K562 (cell line): Measurements from ENCODE around the gene TMEM150A. TPM values are rescaled to one million over a fixed set of nuclear protein-coding genes. Genes with fewer than 3 reads are reported as not detected.
A peak's percentile ranks its signal among the peaks of the same experiment; 100 is the strongest.

Experiments
- ATAC-seq: fragments of 200-7000 bp; cut with Tn5 transposase; 3 replicates; pipeline ENCODE4 v1.9.1; 2020; ENCODE audit warnings: moderate library complexity
- BruUV-seq: library from RNA; stranded (reverse); fragments of 400-500 nt; replicated peaks from 2 replicates; lab custom pipeline; 2021; lab: Mats Ljungman, UMichigan
- CTCF ChIA-PET: fragments of 300-600 bp; formaldehyde crosslinking; extraction: SDS; loops from one replicate; lab custom pipeline; 2021; ENCODE audit warnings: low intra/inter-chr PET ratio; lab: Yijun Ruan, JAX
- POLR2A ChIA-PET: fragments of 300-600, 350-650 bp; sonication (Branson Sonifier 250); formaldehyde crosslinking; extraction: SDS; loops from one replicate; lab custom pipeline; 2021; ENCODE audit warnings: antibody characterized with exemption, inconsistent platforms; lab: Yijun Ruan, JAX
- DNase-seq, 4 experiments: peaks; one replicate each; pipeline versions ENCODE4 v3.0.0 to v3.0.0-alpha.2; 2011 to 2018; ENCODE audit warnings: low spot score in 3 of 4, mixed read lengths in 3 of 4; ENCODE audit errors: extremely low read depth in 1 of 4
- FAIRE-seq: peaks from 2 replicates; lab custom pipeline; 2011; peaks lifted over from hg19 to GRCh38; lab: Jason Lieb, UNC
- H2AFZ ChIP-seq: 2 replicates; pipeline ENCODE4 v1.6.0; 2011; ENCODE audit warnings: low read depth, low read length, control low read depth, inconsistent platforms
- H3K27ac ChIP-seq: fragments of 200-600 bp; 3 replicates; pipeline ENCODE4 v1.8.0; 2011; ENCODE audit warnings: low read depth, mild to moderate bottlenecking, control low read depth, inconsistent platforms, low read length, moderate library complexity, mixed read lengths; ENCODE audit errors: extremely low read depth
- H3K27me3 ChIP-seq, 2 experiments: fragments of 300-600 bp in 1 of 2; 2 replicates in 1 of 2; 3 replicates in 1 of 2; pipeline versions ENCODE4 v1.6.0 to v1.8.0; 2011; ENCODE audit warnings: inconsistent platforms in 2 of 2, low read length in 2 of 2, mild to moderate bottlenecking in 1 of 2, mixed read lengths in 1 of 2, moderate library complexity in 1 of 2; ENCODE audit not compliant: control insufficient read depth in 2 of 2, insufficient read depth in 2 of 2
- H3K36me3 ChIP-seq: fragments of 300-600 bp; 3 replicates; pipeline ENCODE4 v1.8.0; 2011; ENCODE audit warnings: mild to moderate bottlenecking, low read length, inconsistent platforms; ENCODE audit not compliant: control insufficient read depth, insufficient read depth
- H3K4me1 ChIP-seq, 2 experiments: fragments of 200-600 bp in 1 of 2; replicated peaks in 1 of 2; 2 replicates in 1 of 2; 3 replicates in 1 of 2; pipeline versions ENCODE4 v1.5.1 to v1.8.0; 2011; ENCODE audit warnings: inconsistent platforms in 2 of 2, low read length in 2 of 2, mild to moderate bottlenecking in 1 of 2, mixed read lengths in 1 of 2, moderate library complexity in 1 of 2; ENCODE audit not compliant: control insufficient read depth in 2 of 2, insufficient read depth in 2 of 2
- H3K4me2 ChIP-seq: 2 replicates; pipeline ENCODE4 v1.6.1; 2011; ENCODE audit warnings: low read length, control low read depth, inconsistent platforms, mixed read lengths; ENCODE audit not compliant: insufficient read depth
- H3K4me3 ChIP-seq: fragments of 200-600 bp; sonication (generic), shearing (Covaris generic); 2 replicates; pipeline ENCODE4 v1.5.1; 2016; ENCODE audit warnings: control low read depth, inconsistent platforms
- H3K79me2 ChIP-seq: fragments of 200-600 bp; 3 replicates; pipeline ENCODE4 v1.8.0; 2011; ENCODE audit warnings: low read length, inconsistent platforms; ENCODE audit not compliant: control insufficient read depth, insufficient read depth
- H3K9ac ChIP-seq, 2 experiments: 2 replicates each; pipeline versions ENCODE4 v1.6.0 to v1.6.1; 2011; ENCODE audit warnings: low read depth in 2 of 2, low read length in 2 of 2, control low read depth in 1 of 2, inconsistent platforms in 1 of 2, mild to moderate bottlenecking in 1 of 2, mixed read lengths in 1 of 2; ENCODE audit not compliant: insufficient read depth in 1 of 2
- H3K9me1 ChIP-seq: one replicate; pipeline ENCODE4 v1.6.0; 2011; ENCODE audit warnings: inconsistent platforms, mild to moderate bottlenecking, low read length, moderate library complexity; ENCODE audit not compliant: control insufficient read depth, insufficient read depth
- H3K9me3 ChIP-seq: replicated peaks from 2 replicates; pipeline ENCODE4 v1.5.1; 2011; ENCODE audit warnings: low read depth, low read length, inconsistent platforms; ENCODE audit not compliant: control insufficient read depth, insufficient read depth
- H4K20me1 ChIP-seq: replicated peaks from 2 replicates; pipeline ENCODE4 v1.6.1; 2011; ENCODE audit warnings: low read length, inconsistent platforms, mixed read lengths; ENCODE audit not compliant: control insufficient read depth, insufficient read depth
- CBFB ChIP-seq: sonication (generic); formaldehyde crosslinking; IDR thresholded peaks from 2 replicates; pipeline ENCODE4 v1.4.0; 2020; ENCODE audit warnings: mild to moderate bottlenecking, missing genetic modification reagents
- EGR1 ChIP-seq: fragments of 450-650 bp; conservative IDR thresholded peaks from 2 replicates; pipeline ENCODE4 v1.6.1; 2017; ENCODE audit warnings: mild to moderate bottlenecking
- FOXP1 ChIP-seq: sonication (generic); formaldehyde crosslinking; IDR thresholded peaks from 2 replicates; pipeline ENCODE4 v1.8.0; 2022; ENCODE audit warnings: mild to moderate bottlenecking, missing genetic modification reagents
- MCM5 ChIP-seq: fragments of 450-650 bp; IDR thresholded peaks from 2 replicates; pipeline ENCODE4 v1.6.1; 2016; ENCODE audit warnings: low read depth
- PHF20 ChIP-seq: fragments of 450-650 bp; IDR thresholded peaks from 2 replicates; pipeline ENCODE4 v1.6.1; 2018; ENCODE audit not compliant: partially characterized antibody
- POU5F1 ChIP-seq: fragments of 150-350 bp; IDR thresholded peaks from 2 replicates; pipeline ENCODE4 v1.6.1; 2014; ENCODE audit warnings: borderline replicate concordance, low read length, low read depth, mild to moderate bottlenecking; ENCODE audit not compliant: partially characterized antibody
- ZNF12 ChIP-seq: sonication (generic); formaldehyde crosslinking; IDR thresholded peaks from 2 replicates; pipeline ENCODE4 v1.4.0; 2020; ENCODE audit warnings: mild to moderate bottlenecking, missing genetic modification reagents
- WGBS: fragments of 100-300 bp; shearing (Covaris generic); methylation state at CpG from one replicate; pipeline ENCODE4 v1.1.6; 2016; ENCODE audit warnings: low coverage, mixed read lengths; ENCODE audit not compliant: insufficient coverage; ENCODE audit errors: missing lambda C conversion rate; 5-methylcytosine and 5-hydroxymethylcytosine counted together
- in situ Hi-C: fragments of 300-500 bp; cut with MboI; formaldehyde crosslinking; loops from 4 replicates; pipeline ENCODE4 v1.15.0; 2018; ENCODE audit warnings: inconsistent platforms, mixed read lengths
- intact Hi-C: fragments of 100-400 bp; cut with micrococcal nuclease; formaldehyde crosslinking; loops from 2 replicates; pipeline ENCODE4 v1.14.2; 2022
- polyA plus RNA-seq, 8 experiments: library from polyadenylated mRNA; depleted of rRNA in 4 of 8; stranded (reverse) in 5 of 8; unstranded in 3 of 8; fragments of >200 nt; fragmentation: Nextera tagmentation in 2 of 8; fragmentation: Illumina TruSeq in 1 of 8; extraction: Ambion mirVana in 2 of 8; extraction: Trizol in 1 of 8; gene quantifications; 2 replicates each; pipeline versions ENCODE4 v1.2.1 to v1.2.3, GENCODE V29; 2011 to 2014; ENCODE audit warnings: inconsistent platforms in 1 of 8, missing spikeins in 1 of 8
- total RNA-seq, 7 experiments: library from RNA; depleted of rRNA in 6 of 7; stranded (reverse); fragments of >200 nt in 6 of 7; fragmentation: Illumina TruSeq in 2 of 7; extraction: Trizol in 2 of 7; gene quantifications; 2 replicates each; pipeline versions ENCODE4 v1.2.1 to v1.2.3, GENCODE V29; 2011 to 2021; ENCODE audit warnings: low replicate concordance in 1 of 7
- TF ChIP-seq, protein P1 (sequence below), 2 experiments: fragments of 450-650 bp; formaldehyde crosslinking in 1 of 2; IDR thresholded peaks; 2 replicates each; pipeline versions ENCODE4 v1.4.0 to v1.6.1; 2014 to 2020; ENCODE audit warnings: mild to moderate bottlenecking in 2 of 2, borderline replicate concordance in 1 of 2, low read depth in 1 of 2
- TF ChIP-seq, protein P2 (sequence below): sonication (generic); formaldehyde crosslinking; IDR thresholded peaks from 2 replicates; pipeline ENCODE4 v1.8.0; 2022; ENCODE audit warnings: missing genetic modification reagents, mild to moderate bottlenecking, moderate library complexity, borderline replicate concordance
- TF ChIP-seq, protein P3 (sequence below): fragments of 250-450 bp; sonication (Bioruptor Pico); IDR thresholded peaks from 2 replicates; pipeline ENCODE4 v1.5.0; 2021

TMEM150A gene
- total and polyA plus RNA-seq, 9 of the 15 experiments (the other 6 are each of a cell fraction or from before 2014, with no cell fraction given): 3.9 to 17.1 (median 8.4) TPM

DNA sequence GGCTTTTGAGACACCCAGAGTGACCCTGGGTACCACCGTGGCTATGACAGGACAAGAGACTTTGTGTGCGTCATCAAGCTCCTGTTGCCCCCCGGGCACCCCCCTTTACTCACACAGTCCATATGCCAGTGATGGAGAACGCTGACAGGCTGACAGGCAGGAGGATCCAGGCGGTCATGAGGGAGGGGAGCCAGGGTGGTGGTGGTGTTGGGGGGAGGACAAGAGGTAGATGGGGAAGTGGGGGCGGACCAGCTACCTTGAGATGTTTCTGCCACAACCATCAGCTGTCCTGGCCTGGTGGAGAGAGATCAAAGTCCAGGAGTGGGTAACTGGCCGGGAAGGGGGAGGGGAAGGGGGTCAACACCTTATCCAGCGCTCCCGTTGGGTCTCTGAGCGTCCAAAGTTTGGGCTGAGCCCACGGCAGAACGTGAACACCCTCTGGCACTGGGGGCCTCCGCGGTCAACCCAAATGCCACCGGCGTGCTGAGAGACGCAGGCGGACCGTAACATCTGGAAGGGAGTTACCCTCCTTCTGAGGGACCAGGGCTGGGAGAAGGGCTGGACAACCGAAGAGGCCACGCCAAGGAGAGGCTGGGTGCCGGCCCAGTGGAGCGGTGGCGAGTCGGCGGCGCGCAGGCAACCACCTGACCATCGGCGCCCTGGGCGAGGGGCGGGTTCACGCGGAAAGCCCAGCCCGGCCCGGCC, 575 bp downstream of the TMEM150A start:
- H3K27ac ChIP-seq: peak overlapping the region; percentile 27; the same call in 1 of the 3 replicates
- TF ChIP-seq CBFB (CRISPR knock-in tag) (0 out of 2 replicates have a peak, but pooled peaks have one; percentile 38), FOXP1 (no peak), ZNF12 (CRISPR knock-in tag) (0 out of 2 replicates have a peak, but pooled peaks have one; percentile 57), MCM5 (no peak), PHF20 (peak; percentile 17), POU5F1 (no peak), EGR1 (0 out of 2 replicates have a peak, but pooled peaks have one; percentile 15)
- TF ChIP-seq, protein P1, sequence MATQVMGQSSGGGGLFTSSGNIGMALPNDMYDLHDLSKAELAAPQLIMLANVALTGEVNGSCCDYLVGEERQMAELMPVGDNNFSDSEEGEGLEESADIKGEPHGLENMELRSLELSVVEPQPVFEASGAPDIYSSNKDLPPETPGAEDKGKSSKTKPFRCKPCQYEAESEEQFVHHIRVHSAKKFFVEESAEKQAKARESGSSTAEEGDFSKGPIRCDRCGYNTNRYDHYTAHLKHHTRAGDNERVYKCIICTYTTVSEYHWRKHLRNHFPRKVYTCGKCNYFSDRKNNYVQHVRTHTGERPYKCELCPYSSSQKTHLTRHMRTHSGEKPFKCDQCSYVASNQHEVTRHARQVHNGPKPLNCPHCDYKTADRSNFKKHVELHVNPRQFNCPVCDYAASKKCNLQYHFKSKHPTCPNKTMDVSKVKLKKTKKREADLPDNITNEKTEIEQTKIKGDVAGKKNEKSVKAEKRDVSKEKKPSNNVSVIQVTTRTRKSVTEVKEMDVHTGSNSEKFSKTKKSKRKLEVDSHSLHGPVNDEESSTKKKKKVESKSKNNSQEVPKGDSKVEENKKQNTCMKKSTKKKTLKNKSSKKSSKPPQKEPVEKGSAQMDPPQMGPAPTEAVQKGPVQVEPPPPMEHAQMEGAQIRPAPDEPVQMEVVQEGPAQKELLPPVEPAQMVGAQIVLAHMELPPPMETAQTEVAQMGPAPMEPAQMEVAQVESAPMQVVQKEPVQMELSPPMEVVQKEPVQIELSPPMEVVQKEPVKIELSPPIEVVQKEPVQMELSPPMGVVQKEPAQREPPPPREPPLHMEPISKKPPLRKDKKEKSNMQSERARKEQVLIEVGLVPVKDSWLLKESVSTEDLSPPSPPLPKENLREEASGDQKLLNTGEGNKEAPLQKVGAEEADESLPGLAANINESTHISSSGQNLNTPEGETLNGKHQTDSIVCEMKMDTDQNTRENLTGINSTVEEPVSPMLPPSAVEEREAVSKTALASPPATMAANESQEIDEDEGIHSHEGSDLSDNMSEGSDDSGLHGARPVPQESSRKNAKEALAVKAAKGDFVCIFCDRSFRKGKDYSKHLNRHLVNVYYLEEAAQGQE (IDR thresholded peaks at IDR 0.05; ENCODE audit: borderline replicate concordance): no peak
- TF ChIP-seq, protein P1 (CRISPR knock-in tag; IDR thresholded peaks at IDR 0.05; ENCODE audit: low read depth): 0 out of 2 replicates have a peak, but pooled peaks have one; percentile 52
- TF ChIP-seq, protein P2, sequence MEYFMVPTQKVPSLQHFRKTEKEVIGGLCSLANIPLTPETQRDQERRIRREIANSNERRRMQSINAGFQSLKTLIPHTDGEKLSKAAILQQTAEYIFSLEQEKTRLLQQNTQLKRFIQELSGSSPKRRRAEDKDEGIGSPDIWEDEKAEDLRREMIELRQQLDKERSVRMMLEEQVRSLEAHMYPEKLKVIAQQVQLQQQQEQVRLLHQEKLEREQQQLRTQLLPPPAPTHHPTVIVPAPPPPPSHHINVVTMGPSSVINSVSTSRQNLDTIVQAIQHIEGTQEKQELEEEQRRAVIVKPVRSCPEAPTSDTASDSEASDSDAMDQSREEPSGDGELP (CRISPR knock-in tag): 0 out of 2 replicates have a peak, but pooled peaks have one; percentile 56
- TF ChIP-seq, protein P3, sequence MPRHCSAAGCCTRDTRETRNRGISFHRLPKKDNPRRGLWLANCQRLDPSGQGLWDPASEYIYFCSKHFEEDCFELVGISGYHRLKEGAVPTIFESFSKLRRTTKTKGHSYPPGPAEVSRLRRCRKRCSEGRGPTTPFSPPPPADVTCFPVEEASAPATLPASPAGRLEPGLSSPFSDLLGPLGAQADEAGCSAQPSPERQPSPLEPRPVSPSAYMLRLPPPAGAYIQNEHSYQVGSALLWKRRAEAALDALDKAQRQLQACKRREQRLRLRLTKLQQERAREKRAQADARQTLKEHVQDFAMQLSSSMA: 0 out of 2 replicates have a peak, but pooled peaks have one; percentile 51

More for the DNA sequence above, 575 bp downstream of the TMEM150A start:
- H3K9ac ChIP-seq: peak overlapping the region; percentile 67 to 96
- FAIRE-seq: no peak
- peak overlapping the region; percentile 100 for H3K4me2 ChIP-seq
- H3K27me3 ChIP-seq: no peaks in the 10 kb centered on the region
- peaks cover 36% of the 10 kb centered on the region for H3K79me2 ChIP-seq
- DNase-seq: peak in 2 of 4 experiments; percentile 34 to 44
- H3K9me3 ChIP-seq: no peaks in the 10 kb centered on the region
- no peaks in the 10 kb centered on the region for H3K9me1 ChIP-seq
- intact Hi-C loops (loop anchor here (2.0 to 5.0 kb wide), 2 partner anchors 41 to 180 kb away; partner anchors contain the start of gene GGCX), in situ Hi-C loops (no loop called here)
- 7% methylated on average over 34 of the region's 36 CpGs for WGBS
- peaks cover 38% of the 10 kb centered on the region; the same call in 2 of the 3 replicates for H3K36me3 ChIP-seq
- H3K4me1 ChIP-seq: peaks cover 9 to 34% of the 10 kb centered on the region in 2 experiments; a peak in 4 of 5 replicates
- ChIA-PET POLR2A (interaction anchor here (0.7 to 5.5 kb wide), 7 partner anchors 6 to 106 kb away, joined by 3 to 31 read pairs (median 7); partner anchors contain the start of genes C2orf68 and RNF181), CTCF (interaction anchor here (0.6 kb wide), 1 partner anchor 536 kb away, joined by 3 read pairs; no protein-coding TSS in a partner anchor)
- BruUV-seq: no TSS peak
- ATAC-seq: peak; percentile 60
- H4K20me1 ChIP-seq: no peaks in the 10 kb centered on the region
- peak overlapping the region; percentile 79 for H3K4me3 ChIP-seq
- H2AFZ ChIP-seq: peak overlapping the region; percentile 95
